ENCODE data around the gene TLL1. TPM values are rescaled to one million over a fixed set of nuclear protein-coding genes. Genes with fewer than 3 reads are reported as not detected.

Gene TLL1
- polyA plus RNA-seq, 2 of the 4 experiments (the other 2 are of a cell fraction) = 0.01 to 0.13 TPM

GRCh38 chr4:166123546-166123945, 250.5 kb downstream of the TLL1 start:
- FAIRE-seq (no peak), ATAC-seq (no peak), DNase-seq (ENCODE audit: low read depth in 1 of 2, low spot score in 1 of 2) (no peak)
- TF ChIP-seq USF2 (IDR thresholded peaks at IDR 0.05) (no peak), MYC (IDR thresholded peaks at IDR 0.05; ENCODE audit: borderline replicate concordance, low read length) (no peak), MAFK (IDR thresholded peaks at IDR 0.05; ENCODE audit: partially characterized antibody) (no peak), ZNF302 (CRISPR knock-in tag; IDR thresholded peaks at IDR 0.05) (no peak), RARB (CRISPR knock-in tag; IDR thresholded peaks at IDR 0.05) (no peak), SMC3 (IDR thresholded peaks at IDR 0.05) (no peak), GATA3 (IDR thresholded peaks at IDR 0.05; ENCODE audit: borderline replicate concordance) (no peak), HOXB5 (CRISPR knock-in tag; IDR thresholded peaks at IDR 0.05) (no peak), RAD21 (conservative IDR thresholded peaks at IDR 0.05 in 1 of 2, IDR thresholded peaks at IDR 0.05 in 1 of 2) (no peak), RFX5 (IDR thresholded peaks at IDR 0.05) (no peak), CTCF (IDR thresholded peaks at IDR 0.05) (no peak), POLR2A (IDR thresholded peaks at IDR 0.05; ENCODE audit: low read length) (no peak)
- ChIA-PET POLR2A (no interaction called here), CTCF (no interaction called here)
- Histone ChIP-seq H3K9me3 (no peaks in the 10 kb centered on the region), H3K27ac (no peak overlapping the region), H3K4me2 (no peak overlapping the region), H3K4me3 (no peak overlapping the region), H3K4me1 (no peaks in the 10 kb centered on the region)

- ChIA-PET CTCF (interaction anchor here (0.9 kb wide), 1 partner anchor 663 kb away, joined by 3 read pairs; no protein-coding TSS in a partner anchor), POLR2A (no interaction called here)
- ATAC-seq (no peak), FAIRE-seq (no peak), DNase-seq (ENCODE audit: low read depth in 1 of 2, low spot score in 1 of 2) (no peak)
- 0% methylated on average over 1 of the region's 1 CpG for whole genome bisulfite sequencing (ENCODE audit: missing lambda C conversion rate)
- H3K9me3 ChIP-seq = no peaks in the 10 kb centered on the region
- H3K4me3 ChIP-seq = no peak overlapping the region
- TF ChIP-seq MYC (IDR thresholded peaks at IDR 0.05; ENCODE audit: borderline replicate concordance, low read length) (no peak), CBX8 (IDR thresholded peaks at IDR 0.05) (no peak), JUNB (IDR thresholded peaks at IDR 0.05) (no peak), NFE2L2 (conservative IDR thresholded peaks at IDR 0.05; ENCODE audit: low read length) (no peak), GATA3 (IDR thresholded peaks at IDR 0.05; ENCODE audit: borderline replicate concordance) (no peak), ZC3H11A (IDR thresholded peaks at IDR 0.05) (no peak), EP300 (IDR thresholded peaks at IDR 0.05) (no peak), HES2 (IDR thresholded peaks at IDR 0.05) (no peak), HEYL (CRISPR knock-in tag; IDR thresholded peaks at IDR 0.05) (no peak), CTCF (IDR thresholded peaks at IDR 0.05) (no peak), HMGXB4 (CRISPR knock-in tag; IDR thresholded peaks at IDR 0.05; ENCODE audit: borderline replicate concordance) (no peak), MAX (IDR thresholded peaks at IDR 0.05) (no peak), PHF8 (IDR thresholded peaks at IDR 0.05; ENCODE audit: borderline replicate concordance, low read depth) (no peak), BCL3 (IDR thresholded peaks at IDR 0.05) (no peak), ZFP36 (IDR thresholded peaks at IDR 0.05; ENCODE audit: borderline replicate concordance, partially characterized antibody) (no peak), TP53 (CRISPR knock-in tag; IDR thresholded peaks at IDR 0.05) (no peak), MAZ (IDR thresholded peaks at IDR 0.05; ENCODE audit: borderline replicate concordance, low read depth, low read length) (no peak), E2F6 (IDR thresholded peaks at IDR 0.05; ENCODE audit: borderline replicate concordance, low read depth) (no peak)
- H3K4me1 ChIP-seq = no peaks in the 10 kb centered on the region
- H3K27ac ChIP-seq = no peak overlapping the region
- H3K4me2 ChIP-seq = no peak overlapping the region
Measured at GRCh38 chr4:166128403-166128802, 255.4 kb downstream of the TLL1 start.

Data from A549 (cell line).